GM19463 (cell line): ENCODE measurements around the gene DPYD.

Source experiments
- ATAC-seq: cut with Tn5 transposase; IDR thresholded peaks from one replicate; pipeline ENCODE4 v1.9.1; 2021; ENCODE audit warnings: mild to moderate bottlenecking, moderate library complexity; ENCODE audit not compliant: unreplicated experiment

Gene DPYD

DNA sequence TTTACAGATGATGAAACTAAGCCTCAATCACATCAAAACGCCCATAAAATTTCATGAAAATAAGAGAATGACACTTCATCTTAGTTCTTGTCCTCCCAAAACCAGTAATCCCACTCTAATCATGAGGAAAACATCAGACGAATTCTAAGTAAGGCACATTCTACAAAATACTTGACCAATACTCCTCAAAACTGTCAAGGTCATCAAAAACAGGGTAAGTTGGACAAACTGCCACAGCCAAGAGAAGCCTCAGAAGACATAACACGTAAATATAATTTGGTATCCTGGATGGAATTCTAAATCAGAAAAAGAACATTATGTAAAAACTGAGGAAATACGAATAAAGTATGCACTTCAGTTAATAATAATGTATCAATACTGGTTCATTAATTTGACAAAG lies 128.2 kb downstream of the DPYD start:
- ATAC-seq, result no peak

- ATAC-seq, result peak; percentile 91
These were observed 129.6 kb downstream of the DPYD start for GRCh38 chr1:97791251-97791650.

DNA sequence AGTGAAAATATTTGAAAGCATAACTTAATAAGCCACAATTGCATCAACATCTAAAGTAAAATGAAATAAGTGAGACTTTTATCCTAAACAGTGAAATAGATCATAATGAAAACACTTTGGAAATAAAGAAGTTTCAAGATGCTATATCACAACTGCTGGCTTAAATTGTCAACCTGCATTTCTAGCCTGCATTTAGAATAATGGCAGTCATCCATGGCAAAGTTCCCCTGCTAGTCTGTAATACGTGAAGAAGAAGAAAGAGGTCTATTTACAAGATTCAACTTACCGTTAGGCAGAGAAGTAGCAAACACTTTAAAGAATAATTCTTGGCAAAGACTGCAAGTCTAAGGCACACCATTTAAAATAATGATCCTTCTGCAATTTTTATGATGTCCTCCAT lies 133.6 kb downstream of the DPYD start:
- ATAC-seq, result no peak

GRCh38 chr1:97784661-97785060 lies 136.2 kb downstream of the DPYD start:
- no peak for ATAC-seq

- ATAC-seq, result no peak
These were observed 137.1 kb downstream of the DPYD start for GRCh38 chr1:97783751-97784150.

GRCh38 chr1:97781762-97782337 lies 139.0 kb downstream of the DPYD start:
- peak; percentile 60 for ATAC-seq

- ATAC-seq, result peak; percentile 56
These were observed 139.9 kb downstream of the DPYD start for GRCh38 chr1:97780884-97781283.

GRCh38 chr1:97778718-97779117 lies 142.1 kb downstream of the DPYD start:
- ATAC-seq, result no peak

DNA sequence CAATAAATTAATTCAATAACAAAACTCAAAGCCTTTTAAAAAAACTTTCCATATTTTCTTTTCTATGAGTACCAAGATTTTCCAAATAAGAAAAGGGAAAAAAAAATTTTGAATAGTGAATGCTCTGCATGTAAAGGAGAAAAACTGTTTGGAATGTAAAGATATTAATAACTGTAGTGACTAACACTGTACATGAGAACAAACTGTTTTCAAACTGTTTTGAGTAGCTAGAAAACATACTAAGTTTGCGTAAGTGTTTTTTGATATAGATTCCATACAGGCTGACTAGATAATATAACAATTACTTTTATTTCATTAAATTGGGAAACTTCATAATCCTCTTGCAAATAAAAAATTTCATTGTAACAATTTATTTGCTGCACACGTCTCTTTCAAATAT lies 150.5 kb downstream of the DPYD start:
- ATAC-seq, result no peak

GRCh38 chr1:97767381-97767780 lies 153.5 kb downstream of the DPYD start:
- ATAC-seq, result no peak

DNA sequence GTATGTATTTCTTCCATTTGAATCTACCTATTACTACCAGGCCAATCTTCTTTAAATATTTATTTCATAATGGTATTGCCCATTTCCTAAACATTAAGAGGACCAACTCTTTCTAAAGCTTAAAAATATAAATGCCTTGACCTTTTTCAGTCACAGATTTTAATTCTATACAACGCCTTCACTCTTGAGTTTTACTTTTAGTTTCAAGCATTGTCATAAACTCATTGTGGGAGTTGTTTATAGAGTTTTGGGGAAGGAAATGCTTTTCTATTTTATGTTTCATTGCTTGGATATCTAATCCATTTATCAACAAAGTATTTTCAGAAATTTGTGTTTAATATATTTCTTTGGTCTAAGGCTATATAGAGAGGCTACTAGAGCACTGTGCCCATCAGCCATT lies 155.8 kb downstream of the DPYD start:
- ATAC-seq, result no peak

- ATAC-seq, result no peak
These were observed 159.2 kb downstream of the DPYD start for GRCh38 chr1:97761637-97762036.

- ATAC-seq, result no peak
These were observed 161.8 kb downstream of the DPYD start for GRCh38 chr1:97759078-97759477.

GRCh38 chr1:97758541-97759057 lies 162.2 kb downstream of the DPYD start:
- no peak for ATAC-seq

- ATAC-seq, result no peak
These were observed 174.9 kb downstream of the DPYD start for GRCh38 chr1:97745912-97746311.

DNA sequence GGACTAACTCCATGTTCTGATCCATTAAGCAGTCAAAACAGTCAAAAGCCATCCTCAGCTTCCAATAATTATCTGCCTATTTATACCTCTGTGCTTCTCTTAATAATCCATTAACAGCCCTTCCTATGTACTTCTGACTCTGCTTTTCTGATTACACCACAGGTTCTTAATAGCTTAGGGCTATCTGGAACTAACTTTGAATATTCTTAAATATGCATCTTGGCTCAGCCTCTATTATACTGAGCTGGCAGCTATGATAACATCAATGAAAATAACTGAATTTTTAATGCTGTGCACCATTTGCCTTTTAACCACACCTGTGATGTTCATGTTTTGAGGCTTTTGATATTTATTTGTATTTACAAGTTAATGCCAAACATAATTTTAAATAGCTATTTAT lies 175.9 kb downstream of the DPYD start:
- ATAC-seq, result no peak

- no peak for ATAC-seq
These were observed 177.7 kb downstream of the DPYD start for GRCh38 chr1:97743129-97743528.

DNA sequence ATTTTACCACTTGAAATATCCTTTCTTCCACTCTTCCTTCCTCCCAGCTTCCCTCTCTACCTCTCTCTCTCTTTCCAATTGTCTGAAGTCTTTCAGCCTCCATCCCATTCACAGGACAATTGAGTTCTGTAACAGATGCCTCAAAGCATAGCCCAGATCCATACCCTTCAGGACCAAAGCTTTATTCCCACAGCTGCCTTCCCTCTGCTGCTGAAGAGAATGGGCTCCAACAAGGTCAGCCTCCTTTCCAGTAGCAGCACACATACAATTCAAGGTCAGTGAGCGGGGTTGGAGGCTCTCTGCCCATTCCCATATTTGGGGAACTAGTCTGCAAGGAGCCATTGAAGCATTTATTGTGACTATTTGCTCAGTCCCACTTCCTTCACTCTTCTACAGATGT lies 179.9 kb downstream of the DPYD start:
- no peak for ATAC-seq

DNA sequence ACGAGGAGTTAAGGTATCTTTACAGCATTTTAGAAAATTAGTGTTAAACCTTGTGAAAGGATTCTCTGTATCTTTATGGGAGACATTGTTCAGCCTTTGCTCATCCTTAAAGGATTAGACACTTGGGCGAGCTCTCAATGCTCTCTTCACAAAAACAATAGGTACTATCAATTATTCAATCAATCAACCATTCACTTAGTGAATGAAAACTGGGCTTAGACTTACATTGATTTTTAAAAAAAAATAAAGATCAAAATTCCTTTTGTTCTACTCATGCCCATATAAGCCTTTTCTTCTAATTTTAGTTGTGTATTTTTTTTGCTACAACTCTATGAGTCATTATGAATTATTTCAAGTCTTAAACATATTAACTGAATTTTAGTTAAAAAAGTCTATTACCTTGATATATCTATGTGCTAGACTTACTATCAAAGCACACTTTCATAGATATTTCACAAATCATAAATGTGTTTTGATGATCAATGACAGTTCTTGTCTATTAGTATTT lies 181.2 kb downstream of the DPYD start:
- ATAC-seq, result no peak

DNA sequence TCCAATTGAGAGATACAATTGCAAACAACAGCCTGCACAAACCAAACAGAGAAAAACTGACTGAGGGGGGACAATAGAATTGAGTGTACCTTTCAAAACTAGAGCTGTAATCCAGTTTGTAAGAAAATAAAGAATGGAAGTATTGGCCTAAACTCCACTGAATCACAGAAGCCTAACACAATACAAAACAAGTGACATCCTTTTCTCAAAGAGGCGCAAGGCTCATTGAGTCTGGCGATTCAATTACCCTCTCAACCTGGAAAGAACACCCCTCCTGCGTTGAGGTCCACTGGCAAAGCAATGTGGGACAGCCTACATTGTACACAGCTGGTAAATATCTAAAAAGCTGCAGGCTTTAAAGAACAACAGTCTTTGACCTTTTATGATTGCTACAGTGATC lies 182.6 kb downstream of the DPYD start:
- ATAC-seq, result no peak

- no peak for ATAC-seq
These were observed 190.6 kb downstream of the DPYD start for GRCh38 chr1:97730271-97730670.

GRCh38 chr1:97728436-97728835 lies 192.4 kb downstream of the DPYD start:
- no peak for ATAC-seq

- no peak for ATAC-seq
These were observed 193.8 kb downstream of the DPYD start for GRCh38 chr1:97727029-97727428.
